HEK293T (cell line): ENCODE measurements around the gene BCL11A.

Source experiments
- CTCF ChIA-PET: fragments of 350-600 bp; formaldehyde crosslinking; extraction: SDS; loops from one replicate; lab custom pipeline; 2021; ENCODE audit warnings: antibody characterized with exemption, inconsistent platforms; lab: Yijun Ruan, JAX
- POLR2A ChIA-PET: fragments of 350-600 bp; formaldehyde crosslinking; extraction: SDS; loops from one replicate; lab custom pipeline; 2020; ENCODE audit warnings: antibody characterized with exemption, inconsistent platforms; lab: Yijun Ruan, JAX
- DNase-seq: peaks from one replicate; pipeline ENCODE4 v3.0.0; 2012; ENCODE audit warnings: mixed read lengths; ENCODE audit errors: extremely low spot score
- ARNT ChIP-seq: fragments of 450-650 bp; IDR thresholded peaks from 2 replicates; pipeline ENCODE4 v1.6.1; 2017; ENCODE audit warnings: mild to moderate bottlenecking
- BHLHE40 ChIP-seq: fragments of 450-650 bp; IDR thresholded peaks from 2 replicates; pipeline ENCODE4 v1.6.1; 2016; ENCODE audit warnings: mild to moderate bottlenecking, moderate library complexity, borderline replicate concordance
- CTBP1 ChIP-seq: fragments of 450-650 bp; IDR thresholded peaks from 2 replicates; pipeline ENCODE4 v1.6.1; 2016; ENCODE audit warnings: borderline replicate concordance
- ELF4 ChIP-seq: fragments of 450-650 bp; IDR thresholded peaks from 2 replicates; pipeline ENCODE4 v1.6.1; 2017; ENCODE audit warnings: antibody characterized with exemption
- FOXA1 ChIP-seq: fragments of 450-650 bp; IDR thresholded peaks from 2 replicates; pipeline ENCODE4 v1.6.1; 2016; ENCODE audit warnings: mild to moderate bottlenecking
- FOXK2 ChIP-seq: fragments of 450-650 bp; IDR thresholded peaks from 2 replicates; pipeline ENCODE4 v1.6.1; 2016; ENCODE audit warnings: mild to moderate bottlenecking
- FOXM1 ChIP-seq: fragments of 450-650 bp; IDR thresholded peaks from 2 replicates; pipeline ENCODE4 v1.6.1; 2017; ENCODE audit warnings: mild to moderate bottlenecking, borderline replicate concordance
- HDGF ChIP-seq: fragments of 450-650 bp; IDR thresholded peaks from 2 replicates; pipeline ENCODE4 v1.6.1; 2017; ENCODE audit warnings: antibody characterized with exemption, borderline replicate concordance
- L3MBTL2 ChIP-seq: fragments of 450-650 bp; conservative IDR thresholded peaks from 2 replicates; pipeline ENCODE4 v1.6.1; 2016; ENCODE audit warnings: mild to moderate bottlenecking
- LEF1 ChIP-seq: fragments of 450-650 bp; IDR thresholded peaks from 2 replicates; pipeline ENCODE4 v1.6.1; 2017; ENCODE audit warnings: mild to moderate bottlenecking, borderline replicate concordance
- NFRKB ChIP-seq: fragments of 450-650 bp; IDR thresholded peaks from 2 replicates; pipeline ENCODE4 v1.6.1; 2016; ENCODE audit warnings: mild to moderate bottlenecking, moderate library complexity
- PKNOX1 ChIP-seq: fragments of 450-650 bp; IDR thresholded peaks from 2 replicates; pipeline ENCODE4 v1.6.1; 2016
- SP1 ChIP-seq: fragments of 450-650 bp; IDR thresholded peaks from 2 replicates; pipeline ENCODE4 v1.6.1; 2017
- SUZ12 ChIP-seq: fragments of 450-650 bp; IDR thresholded peaks from 2 replicates; pipeline ENCODE4 v1.6.1; 2016; ENCODE audit warnings: mild to moderate bottlenecking
- TARDBP ChIP-seq: fragments of 450-650 bp; IDR thresholded peaks from 2 replicates; pipeline ENCODE4 v1.6.1; 2016
- ZNF384 ChIP-seq: fragments of 450-650 bp; IDR thresholded peaks from 2 replicates; pipeline ENCODE4 v1.6.1; 2016

The BCL11A gene

GRCh38 chr2:60505880-60506260 is 47.6 kb downstream of the BCL11A start:
- no peak for TF ChIP-seq FOXK2
- CTCF ChIA-PET: no interaction called here
- POLR2A ChIA-PET: no interaction called here
- DNase-seq: no peak

GRCh38 chr2:60505240-60505879 is 48.1 kb downstream of the BCL11A start:
- no peak for TF ChIP-seq ARNT
- TF ChIP-seq FOXK2: no peak
- TF ChIP-seq LEF1: no peak
- TF ChIP-seq TARDBP: no peak
- TF ChIP-seq HDGF: no peak
- POLR2A ChIA-PET: no interaction called here
- no peak for DNase-seq
- CTCF ChIA-PET: interaction anchor here (0.6 to 0.7 kb wide), 2 partner anchors 11 to 1074 kb away, joined by 3 read pairs; no protein-coding TSS in a partner anchor

GRCh38 chr2:60504049-60504448 is 49.4 kb downstream of the BCL11A start:
- ChIA-PET POLR2A (no interaction called here), CTCF (no interaction called here)
- DNase-seq: no peak
- TF ChIP-seq SUZ12: no peak
- no peak for TF ChIP-seq HDGF
- TF ChIP-seq LEF1: no peak
- no peak for TF ChIP-seq BHLHE40
- no peak for TF ChIP-seq SP1
- no peak for TF ChIP-seq PKNOX1
- no peak for TF ChIP-seq FOXM1
- TF ChIP-seq ZNF384: no peak
- no peak for TF ChIP-seq ARNT
- no peak for TF ChIP-seq NFRKB
- no peak for TF ChIP-seq ELF4
- no peak for TF ChIP-seq CTBP1
- no peak for TF ChIP-seq FOXK2
- no peak for TF ChIP-seq FOXA1
- TF ChIP-seq TARDBP: no peak

- ChIA-PET POLR2A (no interaction called here), CTCF (interaction anchor here (0.8 kb wide), 1 partner anchor 23 kb away, joined by 3 read pairs; no protein-coding TSS in a partner anchor)
- DNase-seq: no peak
- TF ChIP-seq HDGF (no peak), SP1 (no peak), FOXA1 (no peak), ELF4 (no peak), CTBP1 (no peak), ARNT (no peak), NFRKB (no peak), L3MBTL2 (no peak)
These were observed 51.3 kb downstream of the BCL11A start for GRCh38 chr2:60502144-60502543.

GRCh38 chr2:60500861-60501260 is 52.6 kb downstream of the BCL11A start:
- ChIA-PET POLR2A (no interaction called here), CTCF (interaction anchor here (1.2 kb wide), 1 partner anchor 60 kb away, joined by 4 read pairs; no protein-coding TSS in a partner anchor)
- no peak for DNase-seq
- TF ChIP-seq LEF1: no peak
- no peak for TF ChIP-seq HDGF
- TF ChIP-seq FOXM1: no peak

- DNase-seq: no peak
- no peak for TF ChIP-seq BHLHE40
- TF ChIP-seq FOXK2: no peak
- POLR2A ChIA-PET: no interaction called here
- CTCF ChIA-PET: interaction anchor here (1.2 kb wide), 1 partner anchor 61 kb away, joined by 4 read pairs; no protein-coding TSS in a partner anchor
These were observed 53.7 kb downstream of the BCL11A start for GRCh38 chr2:60499651-60500265.

- ChIA-PET CTCF (no interaction called here), POLR2A (no interaction called here)
- DNase-seq: no peak
- TF ChIP-seq SP1 (no peak), NFRKB (no peak), L3MBTL2 (no peak), FOXK2 (no peak), ARNT (no peak), FOXM1 (no peak), ZNF384 (no peak), CTBP1 (no peak), SUZ12 (no peak), ELF4 (no peak)
These were observed 54.5 kb downstream of the BCL11A start for GRCh38 chr2:60498816-60499429.
